Neural cell (in vitro differentiated cells): ENCODE data around the gene TRIM25. TPM values are rescaled to one million over a fixed set of nuclear protein-coding genes. Genes with fewer than 3 reads are reported as not detected.

Source experiments
- H2AFZ ChIP-seq: fragments of 200-600, 300-800 bp; sonication (generic), shearing (Covaris generic); 2 replicates; pipeline ENCODE4 v1.6.0; 2014; ENCODE audit warnings: low read depth, mild to moderate bottlenecking, antibody characterized with exemption, low read length, moderate library complexity
- H3F3A ChIP-seq: fragments of 200-600 bp; shearing (Covaris generic); 2 replicates; pipeline ENCODE4 v1.6.1; 2016; ENCODE audit warnings: mild to moderate bottlenecking, moderate library complexity, mixed read lengths, antibody characterized with exemption, low read length; ENCODE audit not compliant: insufficient read depth, poor library complexity, severe bottlenecking
- H3K27ac ChIP-seq: fragments of 200-600, 300-800 bp; sonication (generic), shearing (Covaris generic); 2 replicates; pipeline ENCODE4 v1.5.1; 2014; ENCODE audit warnings: mild to moderate bottlenecking, low read length, moderate library complexity
- H3K27me3 ChIP-seq: fragments of 300-800, 200-600 bp; sonication (generic), shearing (Covaris generic); 2 replicates; pipeline ENCODE4 v1.6.0; 2014; ENCODE audit warnings: mild to moderate bottlenecking, low read depth, low read length, moderate library complexity; ENCODE audit not compliant: insufficient read depth
- H3K36me3 ChIP-seq: fragments of 300-800, 200-600 bp; sonication (generic), shearing (Covaris generic); 2 replicates; pipeline ENCODE4 v1.5.1; 2014; ENCODE audit warnings: mild to moderate bottlenecking, antibody characterized with exemption, low read length, moderate library complexity; ENCODE audit not compliant: insufficient read depth
- H3K4me2 ChIP-seq: fragments of 300-800, 200-600 bp; sonication (generic), shearing (Covaris generic); 2 replicates; pipeline ENCODE4 v1.6.0; 2014; ENCODE audit warnings: mild to moderate bottlenecking, low read length
- H3K4me3 ChIP-seq: fragments of 300-800, 200-600 bp; sonication (generic), shearing (Covaris generic); 2 replicates; pipeline ENCODE4 v1.5.1; 2014; ENCODE audit warnings: mild to moderate bottlenecking, low read length, moderate library complexity
- H3K79me2 ChIP-seq: fragments of 200-600 bp; shearing (Covaris generic); replicated peaks from 2 replicates; pipeline ENCODE4 v1.6.0; 2014; ENCODE audit warnings: mild to moderate bottlenecking, low read length, moderate library complexity; ENCODE audit not compliant: insufficient read depth
- H3K9ac ChIP-seq: fragments of 300-800, 200-600 bp; sonication (generic), shearing (Covaris generic); 2 replicates; pipeline ENCODE4 v1.6.1; 2016; ENCODE audit warnings: mild to moderate bottlenecking, low read length, mixed read lengths
- H3K9me2 ChIP-seq: fragments of 200-600 bp; shearing (Covaris generic); 2 replicates; pipeline ENCODE4 v1.6.1; 2016; ENCODE audit warnings: mild to moderate bottlenecking, low read length, mixed read lengths; ENCODE audit not compliant: insufficient read depth
- H3K9me3 ChIP-seq: fragments of 200-600, 300-800 bp; sonication (generic), shearing (Covaris generic); 2 replicates; pipeline ENCODE4 v1.6.1; 2016; ENCODE audit warnings: mild to moderate bottlenecking, mixed run types, low read length, moderate library complexity, mixed read lengths
- H4K20me1 ChIP-seq: fragments of 200-600 bp; shearing (Covaris generic); 2 replicates; pipeline ENCODE4 v1.6.1; 2016; ENCODE audit warnings: mild to moderate bottlenecking, mixed run types; ENCODE audit not compliant: insufficient read depth
- CTCF ChIP-seq: fragments of 450-650 bp; IDR thresholded peaks from 2 replicates; pipeline ENCODE4 v1.5.1; 2014; ENCODE audit warnings: antibody characterized with exemption, mild to moderate bottlenecking, moderate library complexity; ENCODE audit not compliant: poor library complexity, severe bottlenecking
- EP300 ChIP-seq: fragments of 450-650 bp; conservative IDR thresholded peaks from 2 replicates; pipeline ENCODE4 v1.6.1; 2014; ENCODE audit warnings: antibody characterized with exemption, mild to moderate bottlenecking, moderate library complexity; ENCODE audit not compliant: poor library complexity, severe bottlenecking
- EZH2 ChIP-seq: fragments of 200-600, 300-800 bp; shearing (Covaris generic), sonication (generic); IDR thresholded peaks from 2 replicates; pipeline ENCODE4 v1.6.1; 2014; ENCODE audit warnings: antibody characterized with exemption, low read length, borderline replicate concordance, mild to moderate bottlenecking; ENCODE audit not compliant: insufficient read depth, poor library complexity, severe bottlenecking
- MXI1 ChIP-seq: fragments of 450-650 bp; conservative IDR thresholded peaks from 2 replicates; pipeline ENCODE4 v1.6.1; 2014; ENCODE audit warnings: antibody characterized with exemption, mild to moderate bottlenecking; ENCODE audit not compliant: poor library complexity, severe bottlenecking
- POLR2AphosphoS5 ChIP-seq: IDR thresholded peaks from 2 replicates; pipeline ENCODE4 v1.6.1; 2012
- RAD21 ChIP-seq: fragments of 450-650 bp; conservative IDR thresholded peaks from 2 replicates; pipeline ENCODE4 v1.6.1; 2014; ENCODE audit warnings: antibody characterized with exemption, mild to moderate bottlenecking, moderate library complexity
- REST ChIP-seq: IDR thresholded peaks from 2 replicates; pipeline ENCODE4 v1.6.1; 2012; ENCODE audit warnings: borderline replicate concordance
- SMC3 ChIP-seq: fragments of 450-650 bp; conservative IDR thresholded peaks from 2 replicates; pipeline ENCODE4 v1.6.1; 2014; ENCODE audit warnings: antibody characterized with exemption, mild to moderate bottlenecking, moderate library complexity; ENCODE audit not compliant: poor library complexity
- TAF1 ChIP-seq: IDR thresholded peaks from 2 replicates; pipeline ENCODE4 v1.6.1; 2012; ENCODE audit warnings: low read depth
- polyA plus RNA-seq: library from polyadenylated mRNA; depleted of rRNA; stranded (reverse); fragments of >200 nt; gene quantifications from 2 replicates; pipeline ENCODE4 v1.2.3, GENCODE V29; 2014

Gene TRIM25
- polyA plus RNA-seq, 1 donor from 2014 or later, result 1.7 TPM

- no peaks in the 10 kb centered on the region for H3K27me3 ChIP-seq
- no peaks in the 10 kb centered on the region for H3K79me2 ChIP-seq
- no peak overlapping the region for H2AFZ ChIP-seq
- no peaks in the 10 kb centered on the region for H3K9me2 ChIP-seq
- no peaks in the 10 kb centered on the region for H3F3A ChIP-seq
- H4K20me1 ChIP-seq, result no peaks in the 10 kb centered on the region
- H3K9me3 ChIP-seq, result no peaks in the 10 kb centered on the region
- TF ChIP-seq CTCF, result no peak
- no peak for TF ChIP-seq REST
- no peak for TF ChIP-seq EP300
- TF ChIP-seq TAF1, result no peak
- TF ChIP-seq EZH2, result no peak
- no peak for TF ChIP-seq SMC3
- TF ChIP-seq POLR2AphosphoS5, result no peak
- TF ChIP-seq RAD21, result no peak
- TF ChIP-seq MXI1, result no peak
- H3K27ac ChIP-seq, result no peak overlapping the region
- no peak overlapping the region for H3K4me3 ChIP-seq
- H3K36me3 ChIP-seq, result no peaks in the 10 kb centered on the region
- H3K4me2 ChIP-seq, result no peak overlapping the region
- H3K9ac ChIP-seq, result no peak overlapping the region
Observed at GRCh38 chr17:56902348-56902747, 11.5 kb downstream of the TRIM25 start.

- no peaks in the 10 kb centered on the region for H3F3A ChIP-seq
- no peak overlapping the region for H2AFZ ChIP-seq
- no peaks in the 10 kb centered on the region for H3K79me2 ChIP-seq
- no peak overlapping the region for H3K9ac ChIP-seq
- no peak overlapping the region for H3K4me2 ChIP-seq
- no peak overlapping the region for H3K4me3 ChIP-seq
- no peaks in the 10 kb centered on the region for H3K9me3 ChIP-seq
- no peaks in the 10 kb centered on the region for H3K27me3 ChIP-seq
- H3K9me2 ChIP-seq, result no peaks in the 10 kb centered on the region
- H3K27ac ChIP-seq, result no peak overlapping the region
- H4K20me1 ChIP-seq, result no peaks in the 10 kb centered on the region
- TF ChIP-seq EP300 (no peak), CTCF (no peak), SMC3 (no peak)
- no peaks in the 10 kb centered on the region for H3K36me3 ChIP-seq
Observed at GRCh38 chr17:56899403-56899802, 14.4 kb downstream of the TRIM25 start.
